GM21825 (cell line): Measurements from ENCODE around the gene GLT8D1.
"Not testable (repeated sequence)": the region's sequence is repeated elsewhere in the genome, so short reads cannot be mapped to it uniquely, and the experiment has no call there.

Experiments used
- ATAC-seq: cut with Tn5 transposase; IDR thresholded peaks from one replicate; pipeline ENCODE4 v1.9.1; 2021; ENCODE audit warnings: mild to moderate bottlenecking, moderate library complexity; ENCODE audit not compliant: unreplicated experiment

Gene GLT8D1

DNA sequence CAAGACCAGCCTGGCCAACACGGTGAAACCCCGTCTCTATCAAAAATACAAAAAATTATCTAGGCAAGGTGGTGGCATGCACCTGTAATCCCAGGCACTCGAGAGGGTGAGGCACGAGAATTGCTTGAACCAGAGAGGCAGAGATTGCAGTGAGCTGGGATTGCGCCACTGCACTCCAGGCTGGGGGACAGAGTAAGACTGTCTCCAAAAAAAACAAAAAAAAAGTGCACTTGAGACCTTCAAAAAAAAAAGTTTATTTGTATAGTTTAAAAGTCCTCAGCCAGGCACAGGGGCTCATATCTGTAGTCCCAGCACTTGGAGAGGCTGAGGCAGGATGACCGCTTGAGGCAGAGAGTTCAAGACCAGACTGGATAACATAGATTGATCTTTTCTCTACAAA lies 22.0 kb downstream of the GLT8D1 start:
- ATAC-seq: no peak

GRCh38 chr3:52682016-52682415 lies 23.6 kb downstream of the GLT8D1 start:
- ATAC-seq: no peak

DNA sequence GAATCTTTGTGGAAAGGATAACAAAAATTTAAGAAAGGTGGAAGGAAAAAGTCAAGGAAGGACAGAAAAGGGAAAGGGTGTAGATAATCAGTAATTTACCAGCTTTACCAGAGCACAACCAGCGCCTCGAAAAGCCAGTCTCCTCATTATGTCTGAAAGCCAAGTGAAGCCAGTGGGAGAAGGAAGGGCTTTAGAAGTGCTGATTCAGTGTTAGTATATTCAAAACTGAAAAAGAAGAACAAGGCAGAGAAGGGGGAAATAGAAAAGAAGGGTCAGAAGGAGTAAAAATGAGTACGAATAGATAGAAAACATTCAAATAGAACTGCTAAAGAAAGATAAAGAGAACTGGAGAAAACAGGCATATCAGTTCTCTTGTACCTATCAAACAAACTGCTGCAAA lies 24.0 kb downstream of the GLT8D1 start:
- ATAC-seq: no peak

- no peak for ATAC-seq
Observed at GRCh38 chr3:52679811-52680210, 25.8 kb downstream of the GLT8D1 start.

GRCh38 chr3:52679199-52679538 lies 26.4 kb downstream of the GLT8D1 start:
- ATAC-seq: no peak

- no peak for ATAC-seq
Observed at GRCh38 chr3:52678265-52679198, 27.1 kb downstream of the GLT8D1 start.

GRCh38 chr3:52676201-52676600 lies 29.4 kb downstream of the GLT8D1 start:
- ATAC-seq: not testable (repeated sequence)

DNA sequence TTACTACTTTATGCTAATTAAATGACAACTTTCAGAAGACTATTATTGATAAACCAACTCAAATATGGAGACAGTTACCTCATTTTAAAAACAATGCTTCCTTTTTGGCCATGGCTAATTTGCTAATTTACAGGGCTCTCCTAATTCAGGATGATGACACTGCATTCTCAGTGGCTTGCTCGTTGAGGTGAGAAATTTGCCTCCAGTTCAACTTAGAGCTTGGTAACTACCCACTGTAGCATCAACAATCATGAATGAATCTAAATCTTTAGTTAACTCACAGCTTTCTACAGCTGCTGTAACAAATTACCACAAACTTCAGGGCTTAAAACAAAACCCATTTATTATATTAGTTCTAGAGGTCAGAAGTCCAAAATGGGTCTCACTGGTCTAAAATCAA lies 33.9 kb downstream of the GLT8D1 start:
- ATAC-seq: no peak

GRCh38 chr3:52670621-52671521 lies 34.7 kb downstream of the GLT8D1 start:
- peak; percentile 71 for ATAC-seq

DNA sequence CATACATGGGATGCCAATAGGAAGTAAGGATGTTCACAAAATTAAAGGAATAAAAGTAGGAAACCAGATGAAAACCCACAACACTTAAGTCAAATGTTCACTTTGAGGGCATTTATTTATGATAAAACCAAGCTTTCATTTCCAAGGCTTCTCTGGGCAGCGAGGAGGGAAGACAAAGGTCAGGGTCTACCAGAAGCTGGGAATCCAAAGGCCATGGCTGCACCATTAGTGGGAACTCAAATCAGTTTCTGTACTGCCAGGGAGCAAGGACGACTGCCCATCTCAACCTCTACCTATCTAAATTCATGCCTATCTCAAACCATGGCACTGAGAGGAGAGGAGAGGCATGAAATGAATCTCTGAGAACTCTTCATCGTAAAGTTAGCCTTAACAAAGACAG lies 42.5 kb downstream of the GLT8D1 start:
- no peak for ATAC-seq

GRCh38 chr3:52660046-52660445 lies 45.5 kb downstream of the GLT8D1 start:
- no peak for ATAC-seq

DNA sequence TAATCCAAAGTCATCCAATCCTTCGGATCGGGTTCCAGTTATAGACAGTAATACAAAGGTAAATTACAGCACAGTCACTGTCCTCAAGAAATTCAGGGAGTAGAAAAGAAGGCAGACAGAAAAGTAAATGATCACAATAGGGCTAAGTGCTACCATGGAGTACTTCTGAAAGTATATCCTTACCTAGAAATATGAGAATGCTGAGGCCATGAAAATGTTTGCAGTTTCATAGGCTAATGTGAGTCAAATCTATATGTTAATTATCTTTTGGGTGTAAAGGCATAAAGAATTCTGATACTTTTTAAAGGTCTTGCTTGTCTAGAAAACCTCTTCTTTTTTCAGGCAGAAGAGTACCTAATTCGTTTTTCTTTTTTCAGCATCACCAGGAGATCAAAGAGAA lies 49.7 kb downstream of the GLT8D1 start:
- no peak for ATAC-seq

DNA sequence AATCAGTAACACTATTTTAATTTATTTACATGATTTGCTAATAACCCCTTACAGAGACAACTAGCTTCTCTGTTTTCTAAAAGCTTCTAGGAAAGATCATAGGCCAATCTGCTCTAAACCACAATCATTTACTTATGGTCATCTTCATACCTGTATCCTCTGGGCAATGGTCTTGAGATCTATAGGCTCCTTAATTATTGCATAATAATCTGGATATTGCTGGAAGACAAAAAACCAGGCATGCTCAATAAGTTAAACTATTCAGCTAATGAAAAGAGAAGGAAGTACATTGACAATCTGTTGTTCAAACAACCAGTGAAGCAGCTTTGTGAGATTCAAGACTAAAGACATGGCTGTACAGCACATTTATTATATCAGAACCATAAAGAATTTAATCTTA lies 54.0 kb downstream of the GLT8D1 start:
- no peak for ATAC-seq

- ATAC-seq: no peak
Observed at GRCh38 chr3:52650439-52650838, 55.2 kb downstream of the GLT8D1 start.

DNA sequence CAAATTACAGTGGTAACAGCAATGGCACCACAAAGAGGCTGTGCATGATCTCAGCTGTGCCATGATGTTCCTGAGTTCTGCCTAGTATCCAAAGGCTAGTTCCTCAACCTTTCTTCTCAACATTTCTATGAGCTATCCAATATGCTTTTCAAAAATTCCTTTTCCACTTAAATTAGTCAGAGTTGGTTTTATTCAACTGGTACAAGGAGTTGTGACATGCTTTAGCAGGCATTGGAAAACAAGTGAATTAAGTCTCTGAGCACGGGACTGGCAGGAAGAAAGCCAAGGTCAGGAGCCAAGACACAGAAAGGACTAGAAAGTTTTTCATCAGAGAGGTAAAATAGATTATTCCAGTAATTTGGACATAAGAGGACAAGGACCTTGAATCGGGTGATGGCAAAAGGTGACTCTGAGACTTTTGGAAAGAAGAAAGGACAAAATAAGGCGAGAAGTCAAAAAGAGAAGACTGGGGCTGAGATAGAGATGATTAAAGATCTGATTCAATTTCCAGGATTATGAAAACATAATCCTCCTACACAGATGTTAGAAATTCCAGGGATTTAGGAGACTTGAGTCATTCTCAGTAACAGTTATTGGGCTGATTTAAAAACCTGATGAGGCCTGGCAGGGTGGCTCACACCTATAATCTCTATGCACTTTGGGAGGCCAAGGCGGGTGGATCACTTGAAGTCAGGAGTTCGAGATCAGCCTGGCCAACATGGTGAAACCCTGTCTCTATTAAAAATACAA lies 56.0 kb downstream of the GLT8D1 start:
- no peak for ATAC-seq

- no peak for ATAC-seq
Observed at GRCh38 chr3:52645549-52645948, 60.0 kb downstream of the GLT8D1 start.
